Breast epithelium (tissue), 3 donors: ENCODE data around the gene SH2D6.

Experiments
- POLR2A ChIP-seq: fragments of 450-650 bp; IDR thresholded peaks from one replicate; pipeline ENCODE4 v1.6.1; 2016; ENCODE audit warnings: antibody characterized with exemption, mild to moderate bottlenecking, moderate library complexity
- TF ChIP-seq, protein P1 (sequence below), 3 donors: fragments of 450-650 bp; IDR thresholded peaks; one replicate each; pipeline ENCODE4 v1.5.1; 2016 to 2017; ENCODE audit warnings: antibody characterized with exemption in 3 of 3, mild to moderate bottlenecking in 3 of 3, moderate library complexity in 3 of 3

DNA sequence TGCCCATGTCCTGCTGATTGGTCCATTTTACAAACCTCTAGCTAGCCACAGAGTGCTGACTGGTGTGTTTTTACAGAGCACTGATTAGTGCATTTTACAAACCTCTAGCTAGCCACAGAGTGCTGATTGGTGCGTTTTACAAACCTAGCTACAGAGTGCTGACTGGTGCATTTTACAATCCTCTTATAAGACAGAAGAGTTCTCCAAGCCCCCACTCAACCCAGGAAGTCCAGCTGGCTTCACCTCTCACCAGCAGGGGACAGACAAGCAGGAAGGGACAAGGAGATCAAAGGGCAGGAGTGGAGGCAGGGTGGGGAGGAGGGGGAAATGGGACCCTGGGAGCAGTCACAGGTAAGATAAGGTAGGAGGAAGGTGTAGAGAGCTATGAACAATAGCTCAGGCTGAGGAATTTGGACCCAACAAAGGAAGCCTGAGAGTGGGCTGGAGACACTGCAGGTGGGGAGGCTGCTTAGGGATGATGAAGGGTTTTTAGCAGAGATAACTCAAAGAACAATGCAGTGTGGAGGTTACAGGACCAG lies 37.1 kb downstream of the SH2D6 start:
- TF ChIP-seq, protein P1, sequence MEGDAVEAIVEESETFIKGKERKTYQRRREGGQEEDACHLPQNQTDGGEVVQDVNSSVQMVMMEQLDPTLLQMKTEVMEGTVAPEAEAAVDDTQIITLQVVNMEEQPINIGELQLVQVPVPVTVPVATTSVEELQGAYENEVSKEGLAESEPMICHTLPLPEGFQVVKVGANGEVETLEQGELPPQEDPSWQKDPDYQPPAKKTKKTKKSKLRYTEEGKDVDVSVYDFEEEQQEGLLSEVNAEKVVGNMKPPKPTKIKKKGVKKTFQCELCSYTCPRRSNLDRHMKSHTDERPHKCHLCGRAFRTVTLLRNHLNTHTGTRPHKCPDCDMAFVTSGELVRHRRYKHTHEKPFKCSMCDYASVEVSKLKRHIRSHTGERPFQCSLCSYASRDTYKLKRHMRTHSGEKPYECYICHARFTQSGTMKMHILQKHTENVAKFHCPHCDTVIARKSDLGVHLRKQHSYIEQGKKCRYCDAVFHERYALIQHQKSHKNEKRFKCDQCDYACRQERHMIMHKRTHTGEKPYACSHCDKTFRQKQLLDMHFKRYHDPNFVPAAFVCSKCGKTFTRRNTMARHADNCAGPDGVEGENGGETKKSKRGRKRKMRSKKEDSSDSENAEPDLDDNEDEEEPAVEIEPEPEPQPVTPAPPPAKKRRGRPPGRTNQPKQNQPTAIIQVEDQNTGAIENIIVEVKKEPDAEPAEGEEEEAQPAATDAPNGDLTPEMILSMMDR (IDR thresholded peaks at IDR 0.05): no peak
- TF ChIP-seq POLR2A: no peak
